OCI-LY7 (cell line): ENCODE measurements around the gene COLQ.

ENCODE experiments used
- CTCF ChIP-seq: fragments of 200-600 bp; sonication (generic); conservative IDR thresholded peaks from 2 replicates; pipeline ENCODE4 v1.5.1; 2014; ENCODE audit warnings: mild to moderate bottlenecking, antibody characterized with exemption, low read length, moderate library complexity, mixed read lengths
- EZH2phosphoT487 ChIP-seq: fragments of 200-600 bp; sonication (generic); IDR thresholded peaks from 2 replicates; pipeline ENCODE4 v1.6.1; 2018; ENCODE audit warnings: low read depth, borderline replicate concordance, mild to moderate bottlenecking, mixed run types, antibody characterized with exemption, low read length, moderate library complexity, mixed read lengths

GRCh38 chr3:15490158-15490557 is 31.3 kb downstream of the COLQ start:
- TF ChIP-seq CTCF, result no peak
- TF ChIP-seq EZH2phosphoT487, result no peak
